Measurements from ENCODE around the gene C8G.

GRCh38 chr9:136935651-136936050, 9.4 kb upstream of the C8G start:
- TF ChIP-seq POLR2A (IDR thresholded peaks at IDR 0.05; ENCODE audit: low read length) (no peak), GATA1 (IDR thresholded peaks at IDR 0.05; ENCODE audit: low read depth, low read length) (no peak)

All from erythroblast (primary cell).